ENCODE results near the gene PTX4.

The PTX4 gene

GRCh38 chr16:1460602-1461138, 28.1 kb downstream of the PTX4 start:
- no peak for TF ChIP-seq CTCF (IDR thresholded peaks at IDR 0.05)

GRCh38 chr16:1459967-1460366, 28.8 kb downstream of the PTX4 start:
- TF ChIP-seq CTCF (IDR thresholded peaks at IDR 0.05) = no peak

GRCh38 chr16:1458977-1459341, 29.8 kb downstream of the PTX4 start:
- no peak for TF ChIP-seq CTCF (IDR thresholded peaks at IDR 0.05)

- no peak for TF ChIP-seq CTCF (IDR thresholded peaks at IDR 0.05)
Measured at GRCh38 chr16:1458336-1458976, 30.3 kb downstream of the PTX4 start.

- no peak for TF ChIP-seq CTCF (IDR thresholded peaks at IDR 0.05)
Measured at GRCh38 chr16:1457489-1458245, 31.1 kb downstream of the PTX4 start.

- no peak for TF ChIP-seq CTCF (IDR thresholded peaks at IDR 0.05)
Measured at GRCh38 chr16:1456951-1457350, 31.8 kb downstream of the PTX4 start.

GRCh38 chr16:1455190-1456171, 33.3 kb downstream of the PTX4 start:
- TF ChIP-seq CTCF (IDR thresholded peaks at IDR 0.05) = no peak
